ENCODE results near the gene OXER1.
A peak's percentile ranks its signal among the peaks of the same experiment; 100 is the strongest.

Gene OXER1

DNA sequence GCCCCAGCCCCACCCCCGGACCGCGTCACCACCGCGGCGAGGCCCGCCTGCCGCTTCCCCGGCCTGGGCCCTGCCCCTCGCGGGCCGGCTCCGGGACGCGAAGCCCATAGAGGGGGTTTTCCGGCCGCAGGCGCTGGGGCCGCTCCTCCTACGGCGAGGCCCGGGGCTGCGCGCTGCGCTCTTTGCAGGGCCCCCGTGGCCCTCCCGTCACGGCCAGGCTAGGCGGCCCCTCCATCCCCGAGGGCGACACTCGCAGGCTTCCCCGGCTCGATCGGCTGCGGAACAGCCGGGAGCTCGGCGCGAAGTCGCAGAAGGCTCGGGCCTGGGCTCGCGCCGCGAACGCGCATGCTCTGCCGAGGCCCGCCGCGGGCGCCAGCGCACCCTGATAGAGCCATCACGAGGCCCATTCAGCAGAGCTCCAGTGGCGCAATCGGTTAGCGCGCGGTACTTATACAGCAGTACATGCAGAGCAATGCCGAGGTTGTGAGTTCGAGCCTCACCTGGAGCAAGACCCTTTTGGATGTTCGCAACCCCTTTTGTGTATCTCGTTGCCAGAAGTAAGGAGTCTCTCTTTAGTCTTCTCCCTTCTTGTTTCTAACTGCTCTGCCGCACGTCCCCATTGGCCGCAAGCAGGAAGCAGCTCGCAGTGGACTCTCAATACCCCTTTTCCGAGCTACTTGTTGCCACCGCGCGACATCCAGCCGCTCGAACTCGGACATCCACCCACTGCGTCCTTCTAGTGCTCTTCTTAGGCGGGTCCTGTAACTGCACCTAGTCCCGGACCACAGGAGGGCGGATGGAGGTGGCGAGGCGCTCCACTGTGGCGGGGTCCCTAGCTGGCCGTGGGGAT lies 46.4 kb upstream of the OXER1 start:
- no peaks in the 10 kb centered on the region for H3K36me3 ChIP-seq (replicated peaks in 1 of 2; ENCODE audit: control insufficient read depth in 2 of 2, insufficient read depth in 2 of 2, low read length in 2 of 2)
- H3K23ac ChIP-seq (ENCODE audit: low read depth, low read length, poor library complexity) = peak overlapping the region; percentile 99
- peaks cover 0 to 8% of the 10 kb centered on the region in 2 donors for H3K4me1 ChIP-seq (ENCODE audit: control insufficient read depth in 2 of 2, insufficient read depth in 1 of 2, low read depth in 1 of 2, low read length in 2 of 2)
- peak overlapping the region; percentile 96 for H3K4me2 ChIP-seq (ENCODE audit: insufficient read depth, low read length, poor library complexity, severe bottlenecking)
- H2BK5ac ChIP-seq (ENCODE audit: low read length) = peak overlapping the region; percentile 97
- H3K4ac ChIP-seq (ENCODE audit: low read length) = no peak overlapping the region
- WGBS, 2 donors (ENCODE audit: extremely low coverage in 2 of 2, insufficient read length in 2 of 2, insufficient replicate concordance in 1 of 2) = no CpG with 5 or more reads among the region's 83 CpGs
- H3K4me3 ChIP-seq (ENCODE audit: low read length in 2 of 2) = peak overlapping the region; percentile 59 to 92
- no peak overlapping the region for H2BK12ac ChIP-seq (ENCODE audit: low read length)
- peak overlapping the region; percentile 98 for H3K27ac ChIP-seq (replicated peaks; ENCODE audit: low read length)
- no peaks in the 10 kb centered on the region for H3K79me1 ChIP-seq (ENCODE audit: low read depth, low read length)
- H3K9me3 ChIP-seq (replicated peaks in 1 of 2; ENCODE audit: control insufficient read depth in 2 of 2, insufficient read depth in 1 of 2, low read depth in 1 of 2, low read length in 2 of 2) = peaks cover 2 to 4% of the 10 kb centered on the region in 2 donors
- H2BK120ac ChIP-seq (ENCODE audit: low read depth, low read length) = peak overlapping the region; percentile 100
- H2BK15ac ChIP-seq (ENCODE audit: low read length) = peak overlapping the region; percentile 99
- peak; percentile 95 for DNase-seq (ENCODE audit: low spot score)
- H3K9ac ChIP-seq (ENCODE audit: low read depth, low read length, poor library complexity) = peak overlapping the region; percentile 94
- no peak overlapping the region for H2AK5ac ChIP-seq (ENCODE audit: low read depth, low read length)
- H4K91ac ChIP-seq (ENCODE audit: low read depth, low read length, poor library complexity) = peak overlapping the region; percentile 67
- H3K27me3 ChIP-seq (ENCODE audit: control insufficient read depth in 3 of 3, insufficient read depth in 3 of 3, low read depth in 1 of 3, low read length in 3 of 3) = no peaks in the 10 kb centered on the region
- no peak overlapping the region for H4K8ac ChIP-seq (ENCODE audit: low read depth, low read length)
- H3K18ac ChIP-seq (ENCODE audit: low read length) = peak overlapping the region; percentile 99
- peak overlapping the region; percentile 93 for H2AFZ ChIP-seq (ENCODE audit: low read length)
- H3K14ac ChIP-seq (ENCODE audit: low read length) = peak overlapping the region; percentile 77

DNA sequence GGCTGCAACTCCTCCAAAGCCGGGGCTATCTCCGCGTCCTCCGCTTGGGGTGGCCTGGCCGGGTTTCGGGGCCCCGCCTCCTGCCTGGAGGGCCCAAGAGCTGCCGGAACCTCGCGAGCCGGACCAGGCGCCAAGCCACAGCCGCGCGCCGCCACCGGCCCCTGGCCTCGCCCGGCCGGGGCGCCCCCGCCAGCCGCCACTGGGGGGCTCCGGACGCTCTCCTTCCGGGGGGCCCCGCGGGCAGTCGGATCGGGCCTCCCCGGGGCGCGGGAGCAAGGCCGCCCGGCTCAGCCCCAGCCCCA lies 45.8 kb upstream of the OXER1 start:
- no peak overlapping the region for H4K8ac ChIP-seq (ENCODE audit: low read depth, low read length)
- no peak overlapping the region for H3K9ac ChIP-seq (ENCODE audit: low read depth, low read length, poor library complexity)
- H3K4me3 ChIP-seq (ENCODE audit: low read length in 2 of 2) = peak overlapping the region; percentile 59 to 92
- WGBS, 2 donors (ENCODE audit: extremely low coverage in 2 of 2, insufficient read length in 2 of 2, insufficient replicate concordance in 1 of 2) = no CpG with 5 or more reads among the region's 35 CpGs
- H3K4me2 ChIP-seq (ENCODE audit: insufficient read depth, low read length, poor library complexity, severe bottlenecking) = peak overlapping the region; percentile 47
- H3K4ac ChIP-seq (ENCODE audit: low read length) = no peak overlapping the region
- peak overlapping the region; percentile 98 for H3K27ac ChIP-seq (replicated peaks; ENCODE audit: low read length)
- H4K91ac ChIP-seq (ENCODE audit: low read depth, low read length, poor library complexity) = no peak overlapping the region
- H3K36me3 ChIP-seq (replicated peaks in 1 of 2; ENCODE audit: control insufficient read depth in 2 of 2, insufficient read depth in 2 of 2, low read length in 2 of 2) = no peaks in the 10 kb centered on the region
- no peak overlapping the region for H3K14ac ChIP-seq (ENCODE audit: low read length)
- peak overlapping the region; percentile 97 for H2BK5ac ChIP-seq (ENCODE audit: low read length)
- H2BK120ac ChIP-seq (ENCODE audit: low read depth, low read length) = no peak overlapping the region
- peak overlapping the region; percentile 92 for H2AFZ ChIP-seq (ENCODE audit: low read length)
- H3K79me1 ChIP-seq (ENCODE audit: low read depth, low read length) = no peaks in the 10 kb centered on the region
- peaks cover 0 to 8% of the 10 kb centered on the region in 2 donors for H3K4me1 ChIP-seq (ENCODE audit: control insufficient read depth in 2 of 2, insufficient read depth in 1 of 2, low read depth in 1 of 2, low read length in 2 of 2)
- H3K9me3 ChIP-seq (replicated peaks in 1 of 2; ENCODE audit: control insufficient read depth in 2 of 2, insufficient read depth in 1 of 2, low read depth in 1 of 2, low read length in 2 of 2) = peaks cover 2% of the 10 kb centered on the region in 2 donors
- DNase-seq (ENCODE audit: low spot score) = no peak
- no peak overlapping the region for H3K23ac ChIP-seq (ENCODE audit: low read depth, low read length, poor library complexity)
- H2AK5ac ChIP-seq (ENCODE audit: low read depth, low read length) = no peak overlapping the region
- peak overlapping the region; percentile 99 for H3K18ac ChIP-seq (ENCODE audit: low read length)
- H2BK15ac ChIP-seq (ENCODE audit: low read length) = no peak overlapping the region
- no peaks in the 10 kb centered on the region for H3K27me3 ChIP-seq (ENCODE audit: control insufficient read depth in 3 of 3, insufficient read depth in 3 of 3, low read depth in 1 of 3, low read length in 3 of 3)
- H2BK12ac ChIP-seq (ENCODE audit: low read length) = no peak overlapping the region

DNA sequence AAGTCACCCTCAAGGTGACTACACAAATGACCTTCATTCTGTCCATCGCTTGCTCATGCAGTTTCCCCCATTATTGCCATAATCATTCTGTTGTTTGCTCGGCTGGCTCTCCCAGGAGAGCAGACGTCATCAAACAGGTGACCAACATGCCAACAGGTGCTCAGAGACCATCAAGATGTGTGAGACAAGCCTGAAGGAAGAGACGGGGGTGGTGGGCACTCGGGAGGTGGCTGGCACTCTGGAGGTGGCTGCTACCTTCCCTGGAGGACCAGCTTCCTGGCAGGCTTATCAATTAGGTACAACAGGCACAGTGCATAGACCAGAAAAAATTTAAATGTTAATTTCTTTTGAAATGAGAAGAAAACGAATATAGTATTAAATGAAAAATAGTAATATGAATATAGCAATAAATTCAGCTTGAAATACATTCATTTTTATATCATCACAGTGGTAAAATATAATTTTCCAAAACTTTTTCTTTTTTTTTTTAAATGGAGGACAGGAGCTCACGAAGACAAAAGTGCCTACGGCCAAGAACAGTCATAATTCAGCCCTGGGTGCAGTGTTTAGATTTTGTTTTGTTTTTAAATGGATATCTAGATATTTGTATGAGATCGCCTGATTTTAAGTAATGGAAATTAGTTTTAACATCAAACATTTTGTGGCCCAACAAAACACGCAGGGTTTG lies 45.3 kb upstream of the OXER1 start:
- Histone ChIP-seq H3K27ac (replicated peaks; ENCODE audit: low read length) (peak overlapping the region; percentile 98), H2BK12ac (ENCODE audit: low read length) (no peak overlapping the region), H3K27me3 (ENCODE audit: control insufficient read depth in 3 of 3, insufficient read depth in 3 of 3, low read depth in 1 of 3, low read length in 3 of 3) (no peaks in the 10 kb centered on the region), H3K36me3 (replicated peaks in 1 of 2; ENCODE audit: control insufficient read depth in 2 of 2, insufficient read depth in 2 of 2, low read length in 2 of 2) (no peaks in the 10 kb centered on the region), H2AK5ac (ENCODE audit: low read depth, low read length) (peak overlapping the region; percentile 21), H2AFZ (ENCODE audit: low read length) (peak overlapping the region; percentile 92), H4K91ac (ENCODE audit: low read depth, low read length, poor library complexity) (no peak overlapping the region), H3K14ac (ENCODE audit: low read length) (no peak overlapping the region), H3K23ac (ENCODE audit: low read depth, low read length, poor library complexity) (no peak overlapping the region), H3K4ac (ENCODE audit: low read length) (no peak overlapping the region), H2BK15ac (ENCODE audit: low read length) (no peak overlapping the region), H3K9me3 (replicated peaks in 1 of 2; ENCODE audit: control insufficient read depth in 2 of 2, insufficient read depth in 1 of 2, low read depth in 1 of 2, low read length in 2 of 2) (peaks cover 2% of the 10 kb centered on the region in 2 donors), H2BK120ac (ENCODE audit: low read depth, low read length) (no peak overlapping the region), H3K9ac (ENCODE audit: low read depth, low read length, poor library complexity) (no peak overlapping the region), H4K8ac (ENCODE audit: low read depth, low read length) (no peak overlapping the region), H3K18ac (ENCODE audit: low read length) (no peak overlapping the region), H2BK5ac (ENCODE audit: low read length) (no peak overlapping the region), H3K4me2 (ENCODE audit: insufficient read depth, low read length, poor library complexity, severe bottlenecking) (peak overlapping the region; percentile 47), H3K4me1 (ENCODE audit: control insufficient read depth in 2 of 2, insufficient read depth in 1 of 2, low read depth in 1 of 2, low read length in 2 of 2) (peaks cover 0 to 8% of the 10 kb centered on the region in 2 donors), H3K4me3 (ENCODE audit: low read length in 2 of 2) (peak overlapping the region; percentile 59 to 92), H3K79me1 (ENCODE audit: low read depth, low read length) (no peaks in the 10 kb centered on the region)
- no peak for DNase-seq (ENCODE audit: low spot score)
- WGBS, 2 donors (ENCODE audit: extremely low coverage in 2 of 2, insufficient read length in 2 of 2, insufficient replicate concordance in 1 of 2) = 67% methylated on average over 1 of the region's 10 CpGs; no CpG with 5 or more reads in 1 of the 2 donors

DNA sequence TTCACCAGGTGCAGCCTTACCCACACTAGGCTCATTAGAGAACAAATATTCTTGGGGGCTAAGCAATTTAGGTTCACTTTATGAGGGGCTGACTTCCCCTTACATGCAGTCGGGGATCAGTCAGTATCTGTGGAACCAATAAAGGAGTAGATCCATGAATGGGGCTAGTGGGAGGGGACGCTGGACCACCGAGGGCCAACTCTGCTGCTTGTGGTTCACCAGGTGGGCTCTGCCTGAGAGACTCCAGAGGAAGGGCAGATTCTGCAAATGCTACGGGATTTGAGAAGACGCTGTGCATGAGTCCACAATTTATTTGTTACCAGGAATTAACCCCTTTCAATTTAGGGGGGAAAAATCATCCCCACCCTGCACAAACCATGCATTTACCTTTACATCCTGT lies 44.4 kb upstream of the OXER1 start:
- no peak overlapping the region for H2BK12ac ChIP-seq (ENCODE audit: low read length)
- no CpG with 5 or more reads among the region's 5 CpGs for WGBS, 2 donors (ENCODE audit: extremely low coverage in 2 of 2, insufficient read length in 2 of 2, insufficient replicate concordance in 1 of 2)
- no peak overlapping the region for H2AK5ac ChIP-seq (ENCODE audit: low read depth, low read length)
- no peak overlapping the region for H4K8ac ChIP-seq (ENCODE audit: low read depth, low read length)
- no peak overlapping the region for H3K4me3 ChIP-seq (ENCODE audit: low read length in 2 of 2)
- H3K9me3 ChIP-seq (replicated peaks in 1 of 2; ENCODE audit: control insufficient read depth in 2 of 2, insufficient read depth in 1 of 2, low read depth in 1 of 2, low read length in 2 of 2) = no peaks in the 10 kb centered on the region
- H3K23ac ChIP-seq (ENCODE audit: low read depth, low read length, poor library complexity) = no peak overlapping the region
- no peak overlapping the region for H3K4me2 ChIP-seq (ENCODE audit: insufficient read depth, low read length, poor library complexity, severe bottlenecking)
- H2BK120ac ChIP-seq (ENCODE audit: low read depth, low read length) = no peak overlapping the region
- H3K14ac ChIP-seq (ENCODE audit: low read length) = no peak overlapping the region
- no peak overlapping the region for H4K91ac ChIP-seq (ENCODE audit: low read depth, low read length, poor library complexity)
- H3K9ac ChIP-seq (ENCODE audit: low read depth, low read length, poor library complexity) = no peak overlapping the region
- H2BK5ac ChIP-seq (ENCODE audit: low read length) = no peak overlapping the region
- no peaks in the 10 kb centered on the region for H3K27me3 ChIP-seq (ENCODE audit: control insufficient read depth in 3 of 3, insufficient read depth in 3 of 3, low read depth in 1 of 3, low read length in 3 of 3)
- H3K79me1 ChIP-seq (ENCODE audit: low read depth, low read length) = no peaks in the 10 kb centered on the region
- no peak for DNase-seq (ENCODE audit: low spot score)
- no peak overlapping the region for H3K18ac ChIP-seq (ENCODE audit: low read length)
- H3K4ac ChIP-seq (ENCODE audit: low read length) = no peak overlapping the region
- H3K4me1 ChIP-seq (ENCODE audit: control insufficient read depth in 2 of 2, insufficient read depth in 1 of 2, low read depth in 1 of 2, low read length in 2 of 2) = peaks cover 0 to 8% of the 10 kb centered on the region in 2 donors
- no peak overlapping the region for H3K27ac ChIP-seq (replicated peaks; ENCODE audit: low read length)
- no peaks in the 10 kb centered on the region for H3K36me3 ChIP-seq (replicated peaks in 1 of 2; ENCODE audit: control insufficient read depth in 2 of 2, insufficient read depth in 2 of 2, low read length in 2 of 2)
- no peak overlapping the region for H2BK15ac ChIP-seq (ENCODE audit: low read length)
- no peak overlapping the region for H2AFZ ChIP-seq (ENCODE audit: low read length)

Measured in neuronal stem cell (in vitro differentiated cells).